Measurements from ENCODE around the gene HACL1. TPM values are rescaled to one million over a fixed set of nuclear protein-coding genes. Genes with fewer than 3 reads are reported as not detected.

Gene HACL1
- polyA plus RNA-seq, 1 of the 3 experiments (the other 2 are of a cell fraction), result 15.1 TPM

- TF ChIP-seq MXI1 (IDR thresholded peaks at IDR 0.05; ENCODE audit: low read depth, low read length), result no peak
- TF ChIP-seq TCF12 (IDR thresholded peaks at IDR 0.05), result no peak
Observed at GRCh38 chr3:15522016-15522415, 79.4 kb downstream of the HACL1 start (continued).

GRCh38 chr3:15521573-15521965, 79.8 kb downstream of the HACL1 start, which contains the start of gene COLQ:
TSS of gene COLQ (minus strand) at chr3:15521706. CDS start at chr3:15521625, 81 bp downstream.
- DNase-seq, result no peak
- ChIA-PET POLR2A (no interaction called here), CTCF (interaction anchor here (1.7 to 4.8 kb wide), 2 partner anchors 35 to 413 kb away, joined by 5 to 28 read pairs; no protein-coding TSS in a partner anchor)
- no peaks in the 10 kb centered on the region for H3K9me3 ChIP-seq
- no peaks in the 10 kb centered on the region for H3K36me3 ChIP-seq (replicated peaks in 1 of 2; ENCODE audit: control insufficient read depth in 1 of 2, insufficient read depth in 2 of 2, low read length in 1 of 2)
- no peaks in the 10 kb centered on the region for H3K9me2 ChIP-seq
- H3K27ac ChIP-seq (ENCODE audit: low read depth in 2 of 2, low read length in 1 of 2), result no peak within 1 kb of the TSS; a peak in 1 of 4 replicates
- no peaks in the 10 kb centered on the region for H4K20me1 ChIP-seq (ENCODE audit: insufficient read depth)
- no peaks in the 10 kb centered on the region for H3F3A ChIP-seq (replicated peaks; ENCODE audit: insufficient read depth)
- H3K4me2 ChIP-seq, result no peak within 1 kb of the TSS
- no peak within 1 kb of the TSS for H3K9ac ChIP-seq
- 0 out of 2 replicates have a peak within 1 kb of the TSS, but pooled peaks have one; percentile 39 for H2AFZ ChIP-seq (ENCODE audit: low read depth)
- H3K4me3 ChIP-seq (ENCODE audit: low read depth in 2 of 2, low read length in 1 of 2), result no peak within 1 kb of the TSS
- no peaks in the 10 kb centered on the region for H3K27me3 ChIP-seq (ENCODE audit: insufficient read depth)
- no peaks in the 10 kb centered on the region for H3K79me2 ChIP-seq (ENCODE audit: insufficient read depth)
- WGBS (ENCODE audit: low lambda C conversion rate), result 93% methylated on average over 6 of the region's 6 CpGs
- no peak for TF ChIP-seq ZBTB33 (IDR thresholded peaks at IDR 0.05; ENCODE audit: borderline replicate concordance, low read depth)
- no peak for TF ChIP-seq IRF3 (IDR thresholded peaks at IDR 0.05; ENCODE audit: low read depth, low read length)
- TF ChIP-seq JUND (IDR thresholded peaks at IDR 0.05), result no peak
- no peak for TF ChIP-seq NRF1 (IDR thresholded peaks at IDR 0.05; ENCODE audit: low read depth, low read length)
- TF ChIP-seq PBX3 (IDR thresholded peaks at IDR 0.05), result no peak
- TF ChIP-seq GABPA (IDR thresholded peaks at IDR 0.05; ENCODE audit: low read depth), result no peak
- no peak for TF ChIP-seq GATA2 (CRISPR knock-in tag; IDR thresholded peaks at IDR 0.05)
- no peak for TF ChIP-seq RAD21 (IDR thresholded peaks at IDR 0.05; ENCODE audit: low read length)
- no peak for TF ChIP-seq TEAD4 (IDR thresholded peaks at IDR 0.05; ENCODE audit: borderline replicate concordance, insufficient read depth)
- TF ChIP-seq TCF12 (IDR thresholded peaks at IDR 0.05), result no peak
- TF ChIP-seq RFX5 (IDR thresholded peaks at IDR 0.05; ENCODE audit: low read length), result no peak
- TF ChIP-seq EP300 (IDR thresholded peaks at IDR 0.05; ENCODE audit: borderline replicate concordance in 1 of 2, low read depth in 1 of 2, low read length in 1 of 2), result no peak
- no peak for TF ChIP-seq RCOR1 (IDR thresholded peaks at IDR 0.05; ENCODE audit: low read length)
- no peak for TF ChIP-seq SIN3A (IDR thresholded peaks at IDR 0.05; ENCODE audit: borderline replicate concordance, low read depth, low read length)
- peaks cover 8 to 15% of the 10 kb centered on the region in 2 experiments; a peak in 3 of 4 replicates for H3K4me1 ChIP-seq (ENCODE audit: control insufficient read depth in 1 of 2, insufficient read depth in 2 of 2, low read depth in 1 of 2, low read length in 1 of 2)
